Loucy (cell line): ENCODE results near the gene TIMM44.

ENCODE experiments used
- CTCF ChIP-seq: fragments of 200-600 bp; sonication (generic); conservative IDR thresholded peaks from 2 replicates; pipeline ENCODE4 v1.5.1; 2014; ENCODE audit warnings: mild to moderate bottlenecking, antibody characterized with exemption, low read length
- EZH2phosphoT487 ChIP-seq: fragments of 200-600 bp; IDR thresholded peaks from 2 replicates; pipeline ENCODE4 v1.6.1; 2018; ENCODE audit warnings: antibody characterized with exemption, mild to moderate bottlenecking, moderate library complexity, borderline replicate concordance

DNA sequence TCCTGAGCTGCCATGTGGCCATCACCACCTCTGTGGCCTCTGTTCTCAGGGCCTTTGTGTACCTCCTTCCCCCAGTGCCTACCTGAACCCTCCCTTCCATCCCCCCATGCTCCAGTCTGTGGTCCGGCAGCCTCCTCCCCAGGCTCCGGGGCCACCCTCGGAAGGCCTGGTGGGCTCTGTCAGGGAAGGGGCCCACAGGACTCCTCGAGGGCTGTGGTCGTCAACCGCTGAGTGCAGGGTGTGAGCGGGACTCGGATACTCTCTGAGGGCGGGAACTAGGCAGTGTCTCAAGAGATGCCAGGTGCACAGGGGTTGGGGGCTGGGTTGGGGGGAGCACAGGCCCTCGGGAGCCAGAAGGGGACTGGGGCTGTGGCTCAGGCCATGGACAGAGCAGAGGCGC, 35.9 kb downstream of the TIMM44 start:
- TF ChIP-seq CTCF (no peak), EZH2phosphoT487 (no peak)
